RKO (cell line): ENCODE results near the gene IRGQ.
A peak's percentile ranks its signal among the peaks of the same experiment; 100 is the strongest.
"Not testable (repeated sequence)": the region's sequence is repeated elsewhere in the genome, so short reads cannot be mapped to it uniquely, and the experiment has no call there.

Source experiments
- DNase-seq: peaks from one replicate; pipeline ENCODE4 v3.0.0-alpha.2; 2016; ENCODE audit warnings: low spot score

IRGQ gene

GRCh38 chr19:43623889-43624670 lies 28.1 kb upstream of the IRGQ start:
- no peak for DNase-seq

- no peak for DNase-seq
Observed at GRCh38 chr19:43622956-43623355, 27.0 kb upstream of the IRGQ start.

GRCh38 chr19:43622070-43622469 lies 26.1 kb upstream of the IRGQ start:
- DNase-seq = no peak

- no peak for DNase-seq
Observed at GRCh38 chr19:43620061-43621001, 24.4 kb upstream of the IRGQ start.

GRCh38 chr19:43619262-43620060 lies 23.5 kb upstream of the IRGQ start, which contains the start of gene ZNF428:
ZNF428 (minus strand) TSS chr19:43619629; CDS start chr19:43614304, 5,325 bp downstream.
- peak; percentile 88 for DNase-seq

GRCh38 chr19:43618921-43619261 lies 23.0 kb upstream of the IRGQ start:
- DNase-seq = peak; percentile 43

GRCh38 chr19:43616954-43617353 lies 21.0 kb upstream of the IRGQ start:
- DNase-seq = no peak

GRCh38 chr19:43616306-43616705 lies 20.4 kb upstream of the IRGQ start:
- no peak for DNase-seq

- no peak for DNase-seq
Observed at GRCh38 chr19:43612374-43612773, 16.4 kb upstream of the IRGQ start.

- no peak for DNase-seq
Observed at GRCh38 chr19:43611788-43612187, 15.9 kb upstream of the IRGQ start, which contains the start of gene SRRM5. SRRM5 (plus strand) TSS chr19:43612088; CDS start chr19:43612122, 34 bp downstream.

- DNase-seq = no peak
Observed at GRCh38 chr19:43610493-43610892, 14.6 kb upstream of the IRGQ start.

- no peak for DNase-seq
Observed at GRCh38 chr19:43609872-43610271, 13.9 kb upstream of the IRGQ start.

GRCh38 chr19:43607238-43608205 lies 11.6 kb upstream of the IRGQ start:
- no peak for DNase-seq

GRCh38 chr19:43606569-43607229 lies 10.8 kb upstream of the IRGQ start:
- no peak for DNase-seq

GRCh38 chr19:43605875-43606568 lies 10.1 kb upstream of the IRGQ start:
- DNase-seq = no peak

- not testable (repeated sequence) for DNase-seq
Observed at GRCh38 chr19:43600326-43600725, 4.4 kb upstream of the IRGQ start.

GRCh38 chr19:43599635-43600295 lies 3.8 kb upstream of the IRGQ start:
- DNase-seq = no peak

- no peak for DNase-seq
Observed at GRCh38 chr19:43598445-43599240, 2.7 kb upstream of the IRGQ start.
